Stimulated activated CD8-positive, alpha-beta memory T cell treated with anti-CD3 and anti-CD28 coated beads, Interleukin-12 subunit alpha, Interleukin-12 subunit beta, amount 100 ng/mL, for 24 hours (primary cell): ENCODE measurements around the gene HTN1.
"Not testable (repeated sequence)": the region's sequence is repeated elsewhere in the genome, so short reads cannot be mapped to it uniquely, and the experiment has no call there.

ENCODE experiments used
- DNase-seq: peaks from one replicate; pipeline ENCODE4 v3.0.0-alpha.2; 2020; ENCODE audit errors: extremely low read depth

Gene HTN1

DNA sequence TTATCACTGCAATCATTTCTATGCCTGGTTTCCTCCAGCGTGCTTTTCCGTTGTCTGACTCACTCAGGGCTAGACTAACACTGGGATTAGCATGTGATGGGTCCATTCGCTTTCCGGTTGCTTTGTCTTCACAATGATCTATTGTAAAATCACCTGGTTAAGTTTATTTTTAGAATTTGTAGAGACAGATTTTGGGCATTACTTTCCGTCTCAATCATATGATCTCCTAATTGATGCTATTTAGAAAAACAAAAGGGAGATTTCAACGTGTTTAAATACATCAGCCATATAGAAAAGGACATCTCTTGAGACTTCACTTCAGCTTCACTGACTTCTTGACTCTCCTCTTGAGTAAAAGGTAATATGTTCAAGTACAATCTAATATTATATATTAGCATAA lies at the start of gene HTN1:
Gene HTN1 (plus strand): TSS at position 301 of the 400 bp plus-strand sequence. CDS start 2,639 bp downstream, outside the sequence.
- DNase-seq, result not testable (repeated sequence)

DNA sequence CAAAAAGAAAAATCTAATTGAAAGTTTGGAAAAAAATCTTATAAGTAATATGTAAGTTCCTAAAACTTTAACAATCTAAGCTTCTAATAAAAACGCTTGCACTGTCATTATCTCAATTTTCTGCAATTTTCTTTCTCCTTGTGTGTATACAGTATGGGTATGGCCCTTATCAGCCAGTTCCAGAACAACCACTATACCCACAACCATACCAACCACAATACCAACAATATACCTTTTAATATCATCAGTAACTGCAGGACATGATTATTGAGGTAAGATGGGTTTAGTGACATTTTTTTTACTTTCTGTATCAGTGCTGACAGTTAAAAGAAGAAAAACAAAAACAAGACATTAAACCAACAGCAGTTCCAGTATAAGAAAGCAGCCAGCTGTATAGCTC lies 49.5 kb upstream of the HTN1 start:
- no peak for DNase-seq

DNA sequence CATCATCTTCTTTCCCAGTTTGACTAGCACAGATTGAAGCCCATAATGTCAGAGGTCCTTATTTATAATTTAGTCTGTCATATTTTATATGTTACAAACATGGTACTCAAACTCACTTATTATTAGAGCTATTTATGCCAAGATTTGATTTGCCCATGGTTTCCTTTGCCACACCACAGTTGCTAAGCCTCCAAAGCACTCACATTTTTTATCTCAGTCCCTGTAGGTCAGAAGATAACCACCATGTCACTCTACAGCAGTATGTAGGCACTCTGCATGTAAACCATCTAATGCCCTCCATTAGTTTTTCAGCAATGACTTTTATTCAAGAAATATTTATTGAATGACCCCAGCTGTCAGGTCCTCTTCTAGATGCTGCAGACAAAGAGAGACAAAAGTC lies 47.7 kb upstream of the HTN1 start:
- no peak for DNase-seq

DNA sequence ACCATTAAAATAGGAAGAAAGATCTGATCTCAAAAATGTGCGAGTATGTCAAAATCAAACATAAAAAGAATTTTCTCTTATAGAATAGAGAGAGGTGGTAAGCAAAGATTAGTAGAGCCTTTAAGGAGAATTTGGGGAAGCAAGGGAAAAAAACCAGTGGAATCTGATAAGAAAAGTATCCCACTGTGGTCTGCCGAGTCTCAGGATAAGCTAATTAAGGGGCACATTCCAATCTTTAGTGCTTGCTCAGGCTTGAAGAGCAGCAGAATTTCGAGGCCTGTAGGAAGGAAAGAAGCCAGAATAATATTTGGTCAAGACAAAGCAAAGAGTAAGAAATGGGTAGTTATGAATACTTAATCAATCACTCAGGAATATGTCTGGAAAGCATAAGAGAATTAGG lies 41.5 kb upstream of the HTN1 start:
- DNase-seq, result no peak

DNA sequence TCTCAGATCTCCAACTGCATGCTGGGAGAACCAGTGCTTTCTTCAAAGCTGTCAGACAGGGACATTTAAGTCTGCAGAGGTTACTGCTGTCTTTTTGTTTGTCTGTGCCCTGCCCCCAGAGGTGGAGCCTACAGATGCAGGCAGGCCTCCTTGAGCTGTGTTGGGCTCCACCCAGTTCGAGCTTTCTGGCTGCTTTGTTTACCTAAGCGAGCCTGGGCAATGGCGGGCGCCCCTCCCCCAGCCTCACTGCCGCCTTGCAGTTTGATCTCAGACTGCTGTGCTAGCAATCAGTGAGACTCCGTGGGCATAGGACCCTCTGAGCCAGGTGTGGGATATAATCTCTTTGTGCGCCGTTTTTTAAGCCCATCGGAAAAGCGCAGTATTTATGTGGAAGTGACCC lies 31.2 kb upstream of the HTN1 start:
- DNase-seq, result not testable (repeated sequence)

DNA sequence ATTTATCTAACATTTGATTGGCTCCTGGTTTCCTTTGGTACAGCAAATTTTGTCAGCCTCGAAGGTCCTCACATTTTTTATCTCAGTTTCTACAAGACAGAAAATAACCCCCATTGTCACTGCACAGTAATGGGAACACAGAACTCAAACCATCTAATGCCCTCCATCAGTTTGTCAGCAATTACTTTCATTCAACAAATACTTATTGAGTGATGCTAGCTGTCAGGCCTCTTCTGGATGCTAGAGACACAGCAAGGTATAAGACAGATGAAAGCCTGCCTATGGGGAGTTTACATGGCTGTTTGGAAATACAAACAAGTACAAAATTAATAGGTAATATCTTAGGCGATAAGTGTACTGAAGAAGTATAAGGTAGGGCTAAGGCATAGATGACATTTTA lies 27.0 kb upstream of the HTN1 start:
- DNase-seq, result no peak

DNA sequence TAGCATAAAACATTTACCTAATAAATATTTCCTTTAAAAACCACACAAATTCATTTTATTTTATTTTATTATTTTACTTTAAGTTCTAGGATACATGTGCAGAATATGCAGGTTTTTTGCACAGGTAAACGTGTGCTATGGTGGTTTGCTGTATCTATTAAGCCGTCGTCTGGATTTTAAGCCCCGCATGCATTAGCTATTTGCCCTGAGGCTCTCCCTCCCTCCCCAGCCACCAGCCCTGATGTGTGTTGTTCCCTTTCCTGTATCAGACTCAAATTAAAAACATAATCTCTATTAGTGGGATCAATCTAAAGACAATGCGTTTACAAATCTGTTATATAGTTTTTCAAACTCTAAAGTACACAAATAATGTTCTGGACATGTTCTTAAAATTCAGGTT lies 23.2 kb upstream of the HTN1 start:
- DNase-seq, result no peak

DNA sequence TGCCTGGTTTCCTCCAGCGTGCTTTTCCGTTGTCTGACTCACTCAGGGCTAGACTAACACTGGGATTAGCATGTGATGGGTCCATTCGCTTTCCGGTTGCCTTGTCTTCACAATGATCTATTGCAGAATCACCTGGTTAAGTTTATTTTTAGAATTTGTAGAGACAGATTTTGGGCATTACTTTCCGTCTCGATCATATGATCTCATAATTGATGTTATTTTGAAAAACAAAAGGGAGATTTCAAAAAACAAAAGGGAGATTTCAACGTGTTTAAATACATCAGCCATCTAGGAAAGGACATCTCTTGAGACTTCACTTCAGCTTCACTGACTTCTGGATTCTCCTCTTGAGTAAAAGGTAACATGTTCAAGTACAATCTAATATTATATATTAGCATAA lies 22.1 kb upstream of the HTN1 start, which contains the start of gene HTN3:
Gene HTN3 (plus strand): TSS at position 301 of the 400 bp plus-strand sequence. CDS start 2,282 bp downstream, outside the sequence.
- DNase-seq, result not testable (repeated sequence)

DNA sequence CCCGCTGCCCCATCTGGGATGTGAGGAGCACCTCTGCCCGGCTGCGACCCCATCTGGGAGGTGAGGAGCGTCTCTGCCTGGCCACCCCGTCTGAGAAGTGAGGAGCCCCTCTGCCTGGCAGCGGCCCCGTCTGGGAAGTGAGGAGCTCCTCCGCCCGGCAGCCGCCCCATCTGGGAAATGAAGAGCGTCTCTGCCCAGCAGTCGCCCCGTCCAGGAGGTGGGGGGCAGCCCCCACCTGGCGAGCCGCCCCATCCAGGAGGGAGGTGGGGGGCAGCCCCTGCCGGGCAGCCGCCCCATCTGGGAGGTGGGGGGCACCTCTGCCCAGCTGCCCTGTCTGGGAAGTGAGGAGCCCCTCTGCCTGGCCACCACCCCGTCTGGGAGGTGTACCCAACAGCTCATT lies 12.7 kb upstream of the HTN1 start:
- not testable (repeated sequence) for DNase-seq

DNA sequence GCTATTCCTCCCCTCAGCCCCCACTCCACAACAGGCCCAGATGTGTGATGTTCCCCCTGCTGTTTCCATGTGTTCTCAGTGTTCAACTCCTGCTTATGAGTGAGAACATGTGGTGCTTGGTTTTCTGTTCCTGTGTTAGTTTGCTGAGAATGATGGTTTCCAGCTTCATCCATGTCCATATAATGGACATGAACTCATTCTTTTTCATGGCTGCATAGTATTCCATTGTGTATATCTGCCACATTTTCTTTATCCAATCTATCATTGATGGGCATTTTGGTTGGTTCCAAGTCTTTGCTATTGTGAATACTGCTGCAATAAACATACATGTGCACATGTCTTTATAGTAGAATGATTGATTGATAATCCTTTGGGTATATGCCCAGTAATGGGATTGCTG lies 10.3 kb upstream of the HTN1 start:
- DNase-seq, result not testable (repeated sequence)

DNA sequence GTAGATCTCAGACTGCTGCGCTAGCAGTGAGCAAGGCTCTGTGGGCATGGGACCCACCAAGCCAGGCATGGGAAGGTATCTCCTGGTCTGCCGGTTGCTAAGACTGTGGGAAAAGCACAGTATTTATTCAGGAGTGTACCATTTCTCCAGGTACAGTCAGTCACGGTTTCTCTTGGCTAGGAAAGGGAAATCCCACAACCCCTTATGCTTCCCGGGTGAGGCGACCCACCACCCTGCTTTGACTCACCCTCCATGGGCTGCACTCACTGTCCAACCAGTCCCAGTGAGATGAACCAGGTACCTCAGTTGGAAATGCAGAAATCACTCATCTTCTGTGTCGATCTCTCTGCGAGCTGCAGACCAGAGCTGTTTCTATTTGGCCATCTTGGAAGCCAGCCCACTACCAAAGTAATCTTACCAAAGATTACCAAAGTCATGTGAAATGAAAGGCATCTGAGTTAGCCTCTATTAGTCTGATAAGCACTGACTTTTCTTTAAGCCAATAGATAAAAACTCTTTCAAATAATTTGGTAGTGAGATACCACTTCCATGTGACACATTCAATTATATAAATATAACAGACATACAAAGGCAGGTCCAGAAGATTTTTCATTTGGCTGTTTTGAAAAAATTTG lies 8.5 kb upstream of the HTN1 start:
- no peak for DNase-seq

DNA sequence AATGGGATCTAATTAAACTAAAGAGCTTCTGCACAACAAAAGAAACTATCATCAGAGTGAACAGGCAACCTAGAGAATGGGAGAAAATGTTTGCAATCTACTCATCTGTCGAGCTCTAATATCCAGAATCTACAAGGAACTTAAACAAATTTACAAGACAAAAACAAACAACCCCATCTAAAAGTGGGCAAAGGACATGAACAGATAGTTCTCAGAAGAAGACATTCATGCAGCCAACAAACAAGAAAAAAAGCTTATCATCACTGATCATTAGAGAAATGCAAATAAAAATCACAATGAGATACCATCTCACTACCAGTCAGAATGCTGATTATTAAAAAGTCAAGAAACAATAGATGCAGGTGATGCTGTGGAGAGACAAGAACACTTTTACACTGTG lies 6.3 kb downstream of the HTN1 start:
- not testable (repeated sequence) for DNase-seq

DNA sequence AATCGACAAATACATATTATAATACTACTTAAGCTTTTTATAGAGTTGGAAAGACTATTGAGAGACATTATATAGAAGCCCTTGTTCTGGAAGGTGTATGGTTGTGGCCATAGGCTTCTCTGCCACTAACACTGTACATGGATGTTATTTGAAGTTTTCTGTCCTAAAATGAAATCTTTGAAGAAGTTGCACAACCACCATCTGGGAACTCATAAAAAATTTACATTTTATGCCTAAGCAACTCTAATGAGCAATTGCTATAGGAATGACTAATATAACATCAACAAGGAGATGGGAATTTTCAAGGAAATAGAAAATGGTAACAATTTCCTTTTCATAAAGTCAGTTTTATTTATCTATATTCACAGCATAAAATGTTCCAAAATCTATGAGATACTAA lies 7.4 kb downstream of the HTN1 start:
- no peak for DNase-seq

DNA sequence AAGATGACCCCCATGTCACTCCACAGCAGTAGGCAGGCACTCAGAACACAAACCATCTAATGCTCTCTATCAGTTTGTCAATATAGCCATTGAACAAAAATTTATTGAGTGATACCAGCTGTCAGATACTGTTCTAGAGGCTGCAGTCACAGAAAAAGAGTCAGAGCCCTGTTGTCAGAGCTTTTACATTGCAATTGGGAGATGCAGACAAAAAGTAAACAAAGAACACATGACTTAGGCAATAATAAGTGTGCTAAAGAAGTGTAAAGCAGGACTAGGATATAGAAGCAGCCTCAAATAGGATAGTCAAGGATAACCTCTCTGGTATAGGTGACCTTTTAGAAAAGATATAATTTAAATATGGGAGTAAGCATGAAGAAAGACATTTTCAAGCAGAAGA lies 8.9 kb downstream of the HTN1 start:
- no peak for DNase-seq

DNA sequence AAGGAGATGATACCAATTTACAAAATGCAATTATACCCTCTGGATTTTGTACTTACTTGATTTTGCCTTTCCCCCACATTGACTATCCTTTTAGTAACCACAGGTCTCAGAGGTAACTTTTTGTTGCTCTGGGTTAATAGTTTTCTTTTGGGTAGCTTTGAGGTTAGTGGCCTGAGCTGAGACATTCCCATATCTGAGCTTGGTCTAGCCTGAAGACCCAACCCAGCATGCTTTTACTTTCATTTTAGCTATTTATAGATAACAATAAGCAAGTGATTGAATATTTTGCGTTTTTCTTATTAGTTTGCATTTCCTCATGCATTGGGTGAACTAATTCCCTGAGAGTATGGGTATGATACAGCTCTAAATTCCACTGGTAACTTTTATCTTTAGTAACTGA lies 11.8 kb downstream of the HTN1 start:
- DNase-seq, result no peak

DNA sequence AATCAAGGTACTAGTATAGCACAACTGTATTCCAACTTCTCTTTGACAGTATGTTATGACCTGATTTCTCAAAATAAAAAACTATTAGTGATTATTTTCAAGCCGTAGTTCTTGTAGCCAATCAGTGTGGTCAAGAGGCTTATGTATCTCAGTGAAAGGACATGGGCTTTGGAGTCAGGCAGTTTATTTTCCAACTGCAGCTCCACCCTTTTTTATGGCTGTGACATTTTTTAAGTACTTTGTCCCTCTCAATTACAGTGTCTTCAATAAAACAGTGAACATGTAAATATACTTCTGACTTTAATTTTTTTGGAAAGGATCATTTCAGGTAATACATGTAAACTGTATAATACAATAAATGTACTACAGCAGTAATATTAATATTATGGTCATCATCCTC lies 30.0 kb downstream of the HTN1 start:
- no peak for DNase-seq

DNA sequence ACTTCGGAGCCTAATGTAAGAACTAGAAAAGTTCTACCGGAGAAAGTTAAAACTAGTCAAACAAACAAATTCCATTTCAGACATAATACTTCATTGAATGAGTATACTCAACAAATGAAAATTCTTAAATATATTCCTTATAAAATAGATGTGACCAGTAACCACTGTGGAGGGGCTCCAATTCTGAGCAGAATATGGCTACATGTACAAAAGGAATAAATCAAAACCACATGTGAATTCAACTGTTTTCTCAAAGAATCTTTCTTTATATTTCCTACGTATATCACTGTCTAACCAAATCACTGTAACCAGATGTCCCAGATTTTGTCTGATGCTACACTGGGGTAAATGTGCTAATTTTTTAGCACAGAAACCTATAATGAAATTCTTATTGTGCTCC lies 49.0 kb downstream of the HTN1 start:
- DNase-seq, result no peak
